ENCODE results near the gene ANKRD28. TPM values are rescaled to one million over a fixed set of nuclear protein-coding genes. Genes with fewer than 3 reads are reported as not detected.
A peak's percentile ranks its signal among the peaks of the same experiment; 100 is the strongest.
"Not testable (repeated sequence)": the region's sequence is repeated elsewhere in the genome, so short reads cannot be mapped to it uniquely, and the experiment has no call there.

Gene ANKRD28
- total and polyA plus RNA-seq, 2 of the 8 experiments (the other 6 are each of a cell fraction or from before 2014, with no cell fraction given): 39.1 to 61.7 TPM

- H2BK120ac ChIP-seq (replicated peaks; ENCODE audit: low read depth, low read length); H2BK5ac ChIP-seq (ENCODE audit: low read depth, low read length); H3K79me2 ChIP-seq (ENCODE audit: control insufficient read depth in 1 of 2, insufficient read depth in 2 of 2, low read length in 2 of 2); H4K8ac ChIP-seq (ENCODE audit: extremely low read depth, insufficient read depth, low read length); H2BK15ac ChIP-seq (ENCODE audit: low read length); H3K27ac ChIP-seq (ENCODE audit: low read depth, low read length); H3K56ac ChIP-seq (replicated peaks; ENCODE audit: insufficient read length, low read depth, low read length); CTCF ChIA-PET (ENCODE audit: partially characterized antibody); H3K4me3 ChIP-seq (ENCODE audit: extremely low read depth in 1 of 4, insufficient read depth in 2 of 4, low read depth in 3 of 4, low read length in 4 of 4); POLR2A ChIA-PET (ENCODE audit: partially characterized antibody); H3K23me2 ChIP-seq (ENCODE audit: low read depth, low read length); H4K91ac ChIP-seq (replicated peaks; ENCODE audit: insufficient read length, low read length); H3K23ac ChIP-seq (ENCODE audit: insufficient read length); H3K4me2 ChIP-seq (ENCODE audit: insufficient read depth in 1 of 2, low read depth in 2 of 2, low read length in 2 of 2); H2AK5ac ChIP-seq (ENCODE audit: low read depth, low read length); H3K4me1 ChIP-seq (replicated peaks in 1 of 4; ENCODE audit: control insufficient read depth in 3 of 4, insufficient read depth in 4 of 4, low read length in 3 of 4); H3K79me1 ChIP-seq (ENCODE audit: low read depth, low read length); DNase-seq (ENCODE audit: low read depth in 1 of 2, low spot score in 2 of 2); H2BK12ac ChIP-seq (ENCODE audit: low read depth, low read length); H3K9ac ChIP-seq (replicated peaks in 1 of 4; ENCODE audit: extremely low read depth in 1 of 4, low read depth in 3 of 4, low read length in 3 of 4); H2BK20ac ChIP-seq (ENCODE audit: low read length); H3K14ac ChIP-seq (ENCODE audit: insufficient read length); H4K5ac ChIP-seq (ENCODE audit: insufficient read length, low read depth, low read length); H3K4ac ChIP-seq (replicated peaks; ENCODE audit: insufficient read length, low read depth, low read length); H4K20me1 ChIP-seq (replicated peaks in 1 of 2; ENCODE audit: control insufficient read depth in 1 of 2, insufficient read depth in 2 of 2, low read length in 2 of 2); H3K18ac ChIP-seq (ENCODE audit: extremely low read depth, low read length); H2AFZ ChIP-seq (ENCODE audit: low read length); FAIRE-seq; H3K27me3 ChIP-seq (replicated peaks in 1 of 4; ENCODE audit: control insufficient read depth in 3 of 4, extremely low read depth in 1 of 4, insufficient read depth in 3 of 4, low read length in 3 of 4): not testable (repeated sequence)
- H3K9me3 ChIP-seq (ENCODE audit: insufficient read depth in 2 of 2, low read depth in 1 of 2, low read length in 1 of 2): peaks cover 14 to 35% of the 10 kb centered on the region in 2 experiments
- H3K36me3 ChIP-seq (ENCODE audit: control insufficient read depth in 2 of 4, insufficient read depth in 4 of 4, low read length in 3 of 4): peaks cover 0 to 30% (median 10%) of the 10 kb centered on the region in 4 experiments; a peak in 6 of 8 replicates
- 88% methylated on average over 10 of the region's 11 CpGs; no CpG with 5 or more reads in 1 of the 2 experiments for WGBS, 2 experiments (ENCODE audit: extremely low coverage in 1 of 2, insufficient coverage in 1 of 2, insufficient read length in 1 of 2, insufficient replicate concordance in 2 of 2, low coverage in 1 of 2, low lambda C conversion rate in 2 of 2, missing lambda C conversion rate in 1 of 2)
- peak in 1 of 2 experiments; percentile 80; a peak in 1 of 3 replicates for TF ChIP-seq EP300 (IDR thresholded peaks at IDR 0.05; ENCODE audit: borderline replicate concordance in 1 of 2, low read depth in 2 of 2, low read length in 2 of 2)
Measured at GRCh38 chr3:15738616-15739005, 59.2 kb downstream of the ANKRD28 start.
